Karpas-422 (cell line): ENCODE results near the gene RASA2. TPM values are rescaled to one million over a fixed set of nuclear protein-coding genes. Genes with fewer than 3 reads are reported as not detected.

ENCODE experiments used
- DNase-seq: peaks from one replicate; pipeline ENCODE4 v3.0.0-alpha.2; 2015
- H2AFZ ChIP-seq: fragments of 200-600 bp; sonication (generic); 2 replicates; pipeline ENCODE4 v1.6.1; 2014; ENCODE audit warnings: antibody characterized with exemption, low read length, mixed read lengths
- H3K27ac ChIP-seq: fragments of 200-600 bp; sonication (generic); 2 replicates; pipeline ENCODE4 v1.5.1; 2014; ENCODE audit warnings: mild to moderate bottlenecking, low read length, moderate library complexity
- H3K27me3 ChIP-seq: fragments of 200-600 bp; sonication (generic); 2 replicates; pipeline ENCODE4 v1.6.1; 2014; ENCODE audit warnings: low read length, mixed read lengths
- H3K36me3 ChIP-seq: fragments of 200-600 bp; sonication (generic); 2 replicates; pipeline ENCODE4 v1.6.1; 2014; ENCODE audit warnings: low read length, mixed read lengths; ENCODE audit not compliant: insufficient read depth
- H3K4me1 ChIP-seq: fragments of 200-600 bp; sonication (generic); 2 replicates; pipeline ENCODE4 v1.6.1; 2014; ENCODE audit warnings: mild to moderate bottlenecking, low read length, mixed read lengths
- H3K4me2 ChIP-seq: fragments of 200-600 bp; sonication (generic); 2 replicates; pipeline ENCODE4 v1.6.1; 2014; ENCODE audit warnings: low read length, low read depth, mild to moderate bottlenecking; ENCODE audit not compliant: poor library complexity, severe bottlenecking
- H3K4me3 ChIP-seq: fragments of 200-600 bp; sonication (generic); 2 replicates; pipeline ENCODE4 v1.5.1; 2014; ENCODE audit warnings: mild to moderate bottlenecking, antibody characterized with exemption, low read length, mixed read lengths
- H3K79me2 ChIP-seq: fragments of 200-600 bp; sonication (generic); 2 replicates; pipeline ENCODE4 v1.6.1; 2014; ENCODE audit warnings: mild to moderate bottlenecking, low read length, mixed read lengths
- H3K9ac ChIP-seq: fragments of 200-600 bp; sonication (generic); 2 replicates; pipeline ENCODE4 v1.6.0; 2014; ENCODE audit warnings: low read length
- H3K9me2 ChIP-seq: fragments of 200-600 bp; sonication (generic), shearing (Covaris generic); replicated peaks from 2 replicates; pipeline ENCODE4 v1.6.0; 2014; ENCODE audit warnings: mild to moderate bottlenecking, low read length, moderate library complexity; ENCODE audit not compliant: insufficient read depth
- H3K9me3 ChIP-seq: fragments of 300-700, 200-600 bp; sonication (generic); 2 replicates; pipeline ENCODE4 v1.6.1; 2014; ENCODE audit warnings: low read length, mixed read lengths
- H4K20me1 ChIP-seq: fragments of 200-600 bp; sonication (generic); 2 replicates; pipeline ENCODE4 v1.6.1; 2014; ENCODE audit warnings: mild to moderate bottlenecking, antibody characterized with exemption, low read length, low read depth; ENCODE audit not compliant: insufficient read depth
- total RNA-seq: library from RNA; depleted of rRNA; stranded (reverse); fragments of >200 nt; shearing (Covaris generic); gene quantifications from 2 replicates; pipeline ENCODE4 v1.2.3, GENCODE V29; 2014; ENCODE audit warnings: low replicate concordance

RASA2 gene
- total RNA-seq, 1 experiment from 2014 or later, result 27.1 TPM

GRCh38 chr3:141546081-141546480 lies 59.3 kb downstream of the RASA2 start:
- DNase-seq, result no peak
- no peak overlapping the region for H3K4me2 ChIP-seq
- H3K9ac ChIP-seq, result no peak overlapping the region
- no peaks in the 10 kb centered on the region for H4K20me1 ChIP-seq
- H3K9me3 ChIP-seq, result peaks cover 13% of the 10 kb centered on the region
- H3K4me3 ChIP-seq, result no peak overlapping the region
- peaks cover 41% of the 10 kb centered on the region for H3K36me3 ChIP-seq
- no peak overlapping the region for H3K27ac ChIP-seq
- H3K4me1 ChIP-seq, result peaks cover under 1% of the 10 kb centered on the region
- no peaks in the 10 kb centered on the region for H3K9me2 ChIP-seq
- peaks cover 56% of the 10 kb centered on the region for H3K79me2 ChIP-seq
- H3K27me3 ChIP-seq, result no peaks in the 10 kb centered on the region
- H2AFZ ChIP-seq, result no peak overlapping the region

- H3K9me3 ChIP-seq, result peaks cover 12% of the 10 kb centered on the region
- no peaks in the 10 kb centered on the region for H3K9me2 ChIP-seq
- no peak for DNase-seq
- no peak overlapping the region for H3K9ac ChIP-seq
- no peak overlapping the region for H3K27ac ChIP-seq
- no peaks in the 10 kb centered on the region for H3K27me3 ChIP-seq
- H2AFZ ChIP-seq, result no peak overlapping the region
- no peaks in the 10 kb centered on the region for H4K20me1 ChIP-seq
- H3K79me2 ChIP-seq, result peaks cover 60% of the 10 kb centered on the region
- peaks cover 5% of the 10 kb centered on the region for H3K4me1 ChIP-seq
- H3K4me3 ChIP-seq, result no peak overlapping the region
- no peak overlapping the region for H3K4me2 ChIP-seq
- peaks cover 39% of the 10 kb centered on the region for H3K36me3 ChIP-seq
Observed at GRCh38 chr3:141546586-141546985, 59.8 kb downstream of the RASA2 start.

DNA sequence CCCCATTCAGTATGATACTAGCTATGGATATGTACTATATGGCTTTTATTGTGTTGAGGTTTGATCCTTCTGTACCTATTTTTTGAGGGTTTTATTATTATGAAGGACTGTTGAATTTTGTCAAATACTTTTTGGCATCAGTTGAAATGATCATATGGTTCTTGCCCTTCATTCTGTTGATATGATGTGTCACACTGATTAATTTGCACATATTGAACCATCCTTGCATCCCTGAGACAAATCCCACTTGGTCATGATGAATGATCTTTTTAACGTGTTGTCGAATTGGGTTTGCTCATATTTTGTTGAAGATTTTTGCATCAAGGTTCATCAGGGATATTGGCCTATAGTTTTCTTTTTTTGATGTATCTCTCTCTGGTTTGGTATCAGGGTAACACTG lies 61.0 kb downstream of the RASA2 start:
- no peaks in the 10 kb centered on the region for H4K20me1 ChIP-seq
- H3K79me2 ChIP-seq, result peaks cover 64% of the 10 kb centered on the region
- H3K27me3 ChIP-seq, result no peaks in the 10 kb centered on the region
- no peak overlapping the region for H3K9ac ChIP-seq
- H3K4me3 ChIP-seq, result no peak overlapping the region
- peaks cover 13% of the 10 kb centered on the region for H3K4me1 ChIP-seq
- H3K36me3 ChIP-seq, result peaks cover 26% of the 10 kb centered on the region
- DNase-seq, result no peak
- no peak overlapping the region for H3K4me2 ChIP-seq
- no peaks in the 10 kb centered on the region for H3K9me2 ChIP-seq
- H3K27ac ChIP-seq, result no peak overlapping the region
- H2AFZ ChIP-seq, result no peak overlapping the region
- peaks cover 9% of the 10 kb centered on the region for H3K9me3 ChIP-seq

DNA sequence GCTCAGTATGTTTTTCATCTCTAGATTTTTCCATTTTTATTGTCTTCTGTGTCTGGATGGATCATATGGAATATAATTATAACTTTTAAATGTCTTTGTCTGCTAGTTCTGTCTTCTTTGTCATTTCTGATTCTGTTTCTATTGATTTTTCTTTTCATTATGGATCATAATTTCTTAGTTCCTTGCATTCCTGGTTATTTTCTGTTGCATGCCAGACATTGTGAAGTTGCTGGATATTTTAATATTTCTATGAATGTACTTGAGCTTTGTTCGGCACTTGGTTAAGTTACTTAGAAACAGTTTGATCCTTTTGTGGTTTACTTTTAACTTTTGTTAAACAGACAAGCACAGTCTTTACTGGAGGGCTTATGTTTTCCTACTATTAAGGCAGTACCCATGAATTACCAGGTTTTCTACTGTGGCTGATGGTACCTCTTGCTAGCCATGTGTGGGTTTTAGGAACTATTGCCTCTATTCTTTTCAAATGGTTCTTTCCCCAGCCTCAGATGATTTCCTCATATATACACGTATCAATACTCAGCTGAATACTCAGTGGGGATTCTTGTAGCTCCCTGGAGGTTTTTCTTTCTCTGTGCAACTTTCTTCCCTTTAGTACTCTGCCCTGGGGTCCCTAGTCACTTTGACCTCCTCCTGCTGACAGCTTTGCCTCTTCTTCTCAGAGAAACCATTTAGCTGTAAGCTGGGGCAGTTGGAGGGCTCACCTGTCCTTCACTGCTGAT lies 64.3 kb downstream of the RASA2 start:
- Histone ChIP-seq H3K9me2 (no peaks in the 10 kb centered on the region), H3K36me3 (peaks cover 12% of the 10 kb centered on the region; the same call in 1 of the 2 replicates), H3K27me3 (no peaks in the 10 kb centered on the region), H3K4me3 (no peak overlapping the region), H2AFZ (no peak overlapping the region), H4K20me1 (no peaks in the 10 kb centered on the region), H3K9ac (no peak overlapping the region), H3K4me2 (no peak overlapping the region), H3K4me1 (peaks cover 13% of the 10 kb centered on the region), H3K9me3 (peaks cover 6% of the 10 kb centered on the region), H3K27ac (no peak overlapping the region), H3K79me2 (peaks cover 69% of the 10 kb centered on the region)
- no peak for DNase-seq

DNA sequence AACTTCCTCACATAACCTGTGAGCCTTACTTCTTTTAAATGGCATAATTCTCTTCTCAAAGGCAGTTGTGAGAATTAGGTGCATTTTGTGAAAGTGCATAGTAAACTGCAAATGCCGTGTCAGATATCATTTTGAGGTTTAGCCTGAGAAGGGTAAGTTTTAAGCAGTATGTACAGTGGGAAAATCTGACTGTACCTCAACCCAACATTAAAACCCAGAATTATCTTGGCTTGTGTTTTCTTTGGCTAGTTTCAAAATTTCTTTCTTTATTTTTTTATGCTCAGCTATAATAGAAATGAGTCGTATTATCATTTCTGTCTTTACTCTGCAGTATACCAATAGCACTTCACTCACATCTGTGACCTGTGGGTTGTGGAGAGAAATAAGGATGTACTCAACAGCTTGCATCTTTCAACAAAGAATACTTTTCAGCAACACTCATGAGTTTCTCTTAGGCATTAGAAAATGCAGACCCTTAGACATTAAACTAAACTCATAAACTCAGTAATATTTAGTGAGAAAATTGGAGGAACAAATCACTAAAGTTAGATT lies 65.7 kb downstream of the RASA2 start:
- Histone ChIP-seq H4K20me1 (no peaks in the 10 kb centered on the region), H3K27ac (no peak overlapping the region), H3K27me3 (no peaks in the 10 kb centered on the region), H3K4me2 (no peak overlapping the region), H3K36me3 (peaks cover 18% of the 10 kb centered on the region; the same call in 1 of the 2 replicates), H3K79me2 (peaks cover 57% of the 10 kb centered on the region), H3K9ac (no peak overlapping the region), H3K9me3 (peaks cover 5% of the 10 kb centered on the region), H2AFZ (no peak overlapping the region), H3K4me1 (peaks cover 16% of the 10 kb centered on the region), H3K4me3 (no peak overlapping the region), H3K9me2 (no peaks in the 10 kb centered on the region)
- no peak for DNase-seq

DNA sequence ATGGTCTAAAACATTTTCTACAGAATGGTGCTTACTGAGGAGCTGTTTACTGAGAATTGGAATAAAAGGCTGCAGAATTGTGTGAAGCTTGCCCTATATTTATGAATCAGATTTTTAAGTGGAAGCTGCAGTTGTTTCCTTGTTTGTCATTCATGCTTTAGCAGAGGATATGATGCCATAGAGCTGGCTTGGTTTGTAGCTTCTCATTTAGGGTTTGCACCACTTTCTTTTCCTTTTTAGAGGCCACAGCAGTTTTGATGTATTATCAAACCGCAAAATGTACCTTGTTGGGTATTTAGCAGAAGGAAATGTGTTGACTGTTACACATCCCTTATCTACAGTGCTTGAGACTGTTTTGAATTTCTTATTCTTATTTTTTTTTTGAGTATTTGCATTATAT lies 66.2 kb downstream of the RASA2 start:
- no peak overlapping the region for H2AFZ ChIP-seq
- H3K9ac ChIP-seq, result no peak overlapping the region
- no peak overlapping the region for H3K4me2 ChIP-seq
- H3K4me1 ChIP-seq, result peaks cover 21% of the 10 kb centered on the region
- H3K27me3 ChIP-seq, result no peaks in the 10 kb centered on the region
- no peaks in the 10 kb centered on the region; the same call in 1 of the 2 replicates for H3K9me3 ChIP-seq
- no peaks in the 10 kb centered on the region for H3K9me2 ChIP-seq
- no peak overlapping the region for H3K4me3 ChIP-seq
- no peaks in the 10 kb centered on the region for H4K20me1 ChIP-seq
- peaks cover 13% of the 10 kb centered on the region; the same call in 1 of the 2 replicates for H3K36me3 ChIP-seq
- no peak for DNase-seq
- H3K27ac ChIP-seq, result no peak overlapping the region
- peaks cover 52% of the 10 kb centered on the region for H3K79me2 ChIP-seq

GRCh38 chr3:141556034-141556433 lies 69.2 kb downstream of the RASA2 start:
- H3K4me2 ChIP-seq, result no peak overlapping the region
- no peak overlapping the region for H3K27ac ChIP-seq
- no peaks in the 10 kb centered on the region for H3K9me3 ChIP-seq
- no peak overlapping the region for H3K9ac ChIP-seq
- peaks cover 24% of the 10 kb centered on the region for H3K4me1 ChIP-seq
- H3K79me2 ChIP-seq, result peaks cover 27% of the 10 kb centered on the region
- H3K9me2 ChIP-seq, result no peaks in the 10 kb centered on the region
- H3K4me3 ChIP-seq, result no peak overlapping the region
- no peaks in the 10 kb centered on the region for H3K27me3 ChIP-seq
- H2AFZ ChIP-seq, result no peak overlapping the region
- H4K20me1 ChIP-seq, result no peaks in the 10 kb centered on the region
- peaks cover 14% of the 10 kb centered on the region; the same call in 1 of the 2 replicates for H3K36me3 ChIP-seq
- DNase-seq, result no peak

DNA sequence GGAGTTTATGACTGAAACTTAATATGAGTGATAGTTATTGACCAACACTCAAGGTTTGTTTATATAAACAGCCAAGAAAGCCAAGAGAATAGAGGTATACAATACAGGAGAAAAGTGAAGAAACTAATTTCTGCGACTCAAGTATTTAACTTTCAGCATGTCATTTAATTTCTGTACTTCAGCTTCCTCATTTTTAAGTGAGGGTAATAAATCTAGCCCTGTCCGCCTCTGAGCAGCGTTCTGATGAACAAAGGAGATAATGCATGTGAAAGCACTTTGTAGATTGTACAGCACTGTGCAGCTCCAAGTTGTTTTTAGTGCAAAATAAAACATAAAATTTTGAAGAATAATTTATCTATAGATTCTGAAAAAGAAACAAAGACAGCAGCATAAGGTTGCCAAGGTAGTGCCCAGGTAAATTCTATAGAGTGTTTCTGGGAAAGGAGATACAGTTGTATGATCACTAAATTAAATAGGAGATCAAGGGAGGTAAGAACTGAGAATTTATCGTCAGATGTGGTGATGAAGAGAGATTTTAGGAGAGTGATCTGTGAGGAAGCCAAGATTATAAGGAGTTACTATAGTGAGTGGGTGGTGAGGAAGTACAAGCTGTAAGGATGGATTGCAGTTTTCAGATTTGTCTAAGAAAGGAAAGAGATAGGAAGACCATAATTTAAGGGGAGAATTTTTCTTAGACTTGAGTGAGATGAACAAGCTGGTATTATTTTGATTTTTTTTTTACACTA lies 71.3 kb downstream of the RASA2 start:
- Histone ChIP-seq H3K79me2 (peaks cover 10% of the 10 kb centered on the region), H3K9me2 (no peaks in the 10 kb centered on the region), H4K20me1 (no peaks in the 10 kb centered on the region), H3K9me3 (no peaks in the 10 kb centered on the region), H3K4me1 (peaks cover 11% of the 10 kb centered on the region; the same call in 1 of the 2 replicates), H3K27me3 (no peaks in the 10 kb centered on the region), H3K9ac (no peak overlapping the region), H3K36me3 (peaks cover 14% of the 10 kb centered on the region; the same call in 1 of the 2 replicates), H3K4me2 (no peak overlapping the region), H2AFZ (no peak overlapping the region), H3K27ac (no peak overlapping the region), H3K4me3 (no peak overlapping the region)
- DNase-seq, result no peak
